ENCODE data around the gene FAHD2A.
"Not testable (repeated sequence)": the region's sequence is repeated elsewhere in the genome, so short reads cannot be mapped to it uniquely, and the experiment has no call there.

Gene FAHD2A

GRCh38 chr2:95402004-95402369 lies 521 bp upstream of the FAHD2A start:
- H3K9me3 ChIP-seq (ENCODE audit: insufficient read depth, low read depth, low read length); H3K18ac ChIP-seq (ENCODE audit: low read length); H3K14ac ChIP-seq (ENCODE audit: low read length); H3K27me3 ChIP-seq (ENCODE audit: insufficient read depth, low read length); H2BK12ac ChIP-seq (ENCODE audit: low read length); H3K36me3 ChIP-seq (ENCODE audit: control insufficient read depth in 1 of 2, insufficient read depth in 2 of 2, low read length in 2 of 2); H3K4ac ChIP-seq (ENCODE audit: low read depth, low read length); H3K4me1 ChIP-seq (ENCODE audit: control insufficient read depth in 1 of 2, insufficient read depth in 2 of 2, low read length in 2 of 2); DNase-seq; H2BK5ac ChIP-seq (ENCODE audit: low read depth, low read length, poor library complexity); H2AK5ac ChIP-seq (ENCODE audit: low read length); H4K12ac ChIP-seq (ENCODE audit: low read depth, low read length); H2BK120ac ChIP-seq (ENCODE audit: insufficient read depth, low read length, poor library complexity); H3K79me2 ChIP-seq (ENCODE audit: control insufficient read depth, insufficient read depth, low read length, poor library complexity); H4K91ac ChIP-seq (ENCODE audit: low read depth, low read length); H3K27ac ChIP-seq (ENCODE audit: low read depth, low read length); H2AFZ ChIP-seq (ENCODE audit: insufficient read depth, low read length, poor library complexity); H3K79me1 ChIP-seq (ENCODE audit: low read length); H3K23ac ChIP-seq (ENCODE audit: low read length): not testable (repeated sequence)
- WGBS (ENCODE audit: extremely low coverage, insufficient coverage, insufficient read length): no CpG with 5 or more reads among the region's 10 CpGs
- peak overlapping the region; percentile 91 for H3K4me2 ChIP-seq (ENCODE audit: low read length)
- peak overlapping the region; percentile 54 for H3K9ac ChIP-seq (ENCODE audit: low read length)
- H3K4me3 ChIP-seq (ENCODE audit: low read depth, low read length): peak overlapping the region; percentile 97
- peak overlapping the region; percentile 67 for H4K8ac ChIP-seq (ENCODE audit: low read depth, low read length)

GRCh38 chr2:95403204-95403721 lies 755 bp downstream of the FAHD2A start:
- WGBS (ENCODE audit: extremely low coverage, insufficient coverage, insufficient read length): no CpG with 5 or more reads among the region's 5 CpGs
- not testable (repeated sequence) for H2BK120ac ChIP-seq (ENCODE audit: insufficient read depth, low read length, poor library complexity); H3K27ac ChIP-seq (ENCODE audit: low read depth, low read length); H3K4ac ChIP-seq (ENCODE audit: low read depth, low read length); H2AK5ac ChIP-seq (ENCODE audit: low read length); H3K18ac ChIP-seq (ENCODE audit: low read length); H3K14ac ChIP-seq (ENCODE audit: low read length); H2BK12ac ChIP-seq (ENCODE audit: low read length); H3K27me3 ChIP-seq (ENCODE audit: insufficient read depth, low read length); H3K36me3 ChIP-seq (ENCODE audit: control insufficient read depth in 1 of 2, insufficient read depth in 2 of 2, low read length in 2 of 2); H3K23ac ChIP-seq (ENCODE audit: low read length); H3K79me2 ChIP-seq (ENCODE audit: control insufficient read depth, insufficient read depth, low read length, poor library complexity); H2BK5ac ChIP-seq (ENCODE audit: low read depth, low read length, poor library complexity); H4K91ac ChIP-seq (ENCODE audit: low read depth, low read length); H3K79me1 ChIP-seq (ENCODE audit: low read length); H3K9me3 ChIP-seq (ENCODE audit: insufficient read depth, low read depth, low read length); H3K4me1 ChIP-seq (ENCODE audit: control insufficient read depth in 1 of 2, insufficient read depth in 2 of 2, low read length in 2 of 2)
- Histone ChIP-seq H4K8ac (ENCODE audit: low read depth, low read length) (peak overlapping the region; percentile 98), H3K4me2 (ENCODE audit: low read length) (peak overlapping the region; percentile 91), H3K9ac (ENCODE audit: low read length) (peak overlapping the region; percentile 88), H3K4me3 (ENCODE audit: low read depth, low read length) (peak overlapping the region; percentile 97), H2AFZ (ENCODE audit: insufficient read depth, low read length, poor library complexity) (peak overlapping the region; percentile 94), H4K12ac (ENCODE audit: low read depth, low read length) (peak overlapping the region; percentile 86)
- peak; percentile 15 to 27 for DNase-seq

- H3K79me2 ChIP-seq (ENCODE audit: control insufficient read depth, insufficient read depth, low read length, poor library complexity); H3K23ac ChIP-seq (ENCODE audit: low read length); H3K27me3 ChIP-seq (ENCODE audit: insufficient read depth, low read length); H3K27ac ChIP-seq (ENCODE audit: low read depth, low read length); H3K18ac ChIP-seq (ENCODE audit: low read length); H4K12ac ChIP-seq (ENCODE audit: low read depth, low read length); H3K4ac ChIP-seq (ENCODE audit: low read depth, low read length); H3K9me3 ChIP-seq (ENCODE audit: insufficient read depth, low read depth, low read length); H3K14ac ChIP-seq (ENCODE audit: low read length); H2AFZ ChIP-seq (ENCODE audit: insufficient read depth, low read length, poor library complexity); H2AK5ac ChIP-seq (ENCODE audit: low read length); H2BK120ac ChIP-seq (ENCODE audit: insufficient read depth, low read length, poor library complexity); H4K8ac ChIP-seq (ENCODE audit: low read depth, low read length); H3K4me2 ChIP-seq (ENCODE audit: low read length); H3K4me1 ChIP-seq (ENCODE audit: control insufficient read depth in 1 of 2, insufficient read depth in 2 of 2, low read length in 2 of 2); H4K91ac ChIP-seq (ENCODE audit: low read depth, low read length); DNase-seq; H2BK5ac ChIP-seq (ENCODE audit: low read depth, low read length, poor library complexity); H3K4me3 ChIP-seq (ENCODE audit: low read depth, low read length); H3K79me1 ChIP-seq (ENCODE audit: low read length); H3K36me3 ChIP-seq (ENCODE audit: control insufficient read depth in 1 of 2, insufficient read depth in 2 of 2, low read length in 2 of 2); H3K9ac ChIP-seq (ENCODE audit: low read length); H2BK12ac ChIP-seq (ENCODE audit: low read length): not testable (repeated sequence)
- WGBS (ENCODE audit: extremely low coverage, insufficient coverage, insufficient read length): no CpG with 5 or more reads among the region's 5 CpGs
Observed at GRCh38 chr2:95403824-95404223, 1.3 kb downstream of the FAHD2A start.

- H2AK5ac ChIP-seq (ENCODE audit: low read length); H3K79me2 ChIP-seq (ENCODE audit: control insufficient read depth, insufficient read depth, low read length, poor library complexity); H3K4ac ChIP-seq (ENCODE audit: low read depth, low read length); H3K27ac ChIP-seq (ENCODE audit: low read depth, low read length); H3K79me1 ChIP-seq (ENCODE audit: low read length); H2AFZ ChIP-seq (ENCODE audit: insufficient read depth, low read length, poor library complexity); H3K4me1 ChIP-seq (ENCODE audit: control insufficient read depth in 1 of 2, insufficient read depth in 2 of 2, low read length in 2 of 2); H3K14ac ChIP-seq (ENCODE audit: low read length); H4K12ac ChIP-seq (ENCODE audit: low read depth, low read length); H2BK120ac ChIP-seq (ENCODE audit: insufficient read depth, low read length, poor library complexity); H3K4me3 ChIP-seq (ENCODE audit: low read depth, low read length); H3K9ac ChIP-seq (ENCODE audit: low read length); H3K9me3 ChIP-seq (ENCODE audit: insufficient read depth, low read depth, low read length); H2BK5ac ChIP-seq (ENCODE audit: low read depth, low read length, poor library complexity); H3K4me2 ChIP-seq (ENCODE audit: low read length); H3K27me3 ChIP-seq (ENCODE audit: insufficient read depth, low read length); DNase-seq; H4K8ac ChIP-seq (ENCODE audit: low read depth, low read length); H3K18ac ChIP-seq (ENCODE audit: low read length); H4K91ac ChIP-seq (ENCODE audit: low read depth, low read length); H3K23ac ChIP-seq (ENCODE audit: low read length); H3K36me3 ChIP-seq (ENCODE audit: control insufficient read depth in 1 of 2, insufficient read depth in 2 of 2, low read length in 2 of 2); H2BK12ac ChIP-seq (ENCODE audit: low read length): not testable (repeated sequence)
- no CpG with 5 or more reads among the region's 3 CpGs for WGBS (ENCODE audit: extremely low coverage, insufficient coverage, insufficient read length)
Observed at GRCh38 chr2:95404676-95405075, 2.2 kb downstream of the FAHD2A start.

All from trophoblast cell (in vitro differentiated cells and primary cell).